Measurements from ENCODE around the gene CORO2B.
"Not testable (repeated sequence)": the region's sequence is repeated elsewhere in the genome, so short reads cannot be mapped to it uniquely, and the experiment has no call there.

GRCh38 chr15:68680756-68681155, 102.0 kb downstream of the CORO2B start:
- not testable (repeated sequence) for TF ChIP-seq CTCF, MAX (IDR thresholded peaks at IDR 0.05; ENCODE audit: low read depth, low read length)
